HG03378 (cell line): ENCODE results near the gene SZRD1.

Source experiments
- ATAC-seq: cut with Tn5 transposase; IDR thresholded peaks from one replicate; pipeline ENCODE4 v1.9.1; 2021; ENCODE audit warnings: mild to moderate bottlenecking, moderate library complexity; ENCODE audit not compliant: unreplicated experiment

Gene SZRD1

GRCh38 chr1:16436946-16437474 is 70.0 kb downstream of the SZRD1 start, which contains the start of gene SPATA21:
Gene SPATA21, minus strand, starts transcription at chr1:16437424. Its CDS starts 6,053 bp downstream, at chr1:16431371.
- ATAC-seq: no peak

- ATAC-seq: no peak
These were observed 71.5 kb downstream of the SZRD1 start for GRCh38 chr1:16438516-16438915.

- ATAC-seq: no peak
These were observed 71.9 kb downstream of the SZRD1 start for GRCh38 chr1:16438924-16439323.

GRCh38 chr1:16440131-16440469 is 73.1 kb downstream of the SZRD1 start:
- no peak for ATAC-seq

- peak; percentile 59 for ATAC-seq
These were observed 73.6 kb downstream of the SZRD1 start, which contains the start of gene NECAP2 for GRCh38 chr1:16440470-16441281. Gene NECAP2, plus strand, starts transcription at chr1:16440724. Its CDS starts 38 bp downstream, at chr1:16440762.

GRCh38 chr1:16441282-16441665 is 74.2 kb downstream of the SZRD1 start:
- no peak for ATAC-seq

- ATAC-seq: no peak
These were observed 75.2 kb downstream of the SZRD1 start for GRCh38 chr1:16442265-16442664.

GRCh38 chr1:16442941-16443340 is 75.9 kb downstream of the SZRD1 start:
- ATAC-seq: no peak

GRCh38 chr1:16443975-16444770 is 77.1 kb downstream of the SZRD1 start:
- ATAC-seq: no peak

GRCh38 chr1:16445052-16445451 is 78.0 kb downstream of the SZRD1 start:
- no peak for ATAC-seq

- ATAC-seq: no peak
These were observed 79.1 kb downstream of the SZRD1 start for GRCh38 chr1:16446116-16446515.

GRCh38 chr1:16447641-16448040 is 80.6 kb downstream of the SZRD1 start:
- no peak for ATAC-seq
